Forelimb muscle (tissue), 1 donor: Measurements from ENCODE around the gene INPP4A. TPM values are rescaled to one million over a fixed set of nuclear protein-coding genes. Genes with fewer than 3 reads are reported as not detected.

Experiments used
- DNase-seq: peaks from one replicate; pipeline ENCODE4 v3.0.0-alpha.2; 2013; ENCODE audit warnings: low read depth
- polyA plus RNA-seq: library from polyadenylated mRNA; unstranded; fragments of 120-200 nt; gene quantifications from one replicate; pipeline ENCODE4 v1.2.1, GENCODE V29; 2013; ENCODE audit not compliant: insufficient read length

The INPP4A gene
- polyA plus RNA-seq, 1 donor = 11.1 TPM

DNA sequence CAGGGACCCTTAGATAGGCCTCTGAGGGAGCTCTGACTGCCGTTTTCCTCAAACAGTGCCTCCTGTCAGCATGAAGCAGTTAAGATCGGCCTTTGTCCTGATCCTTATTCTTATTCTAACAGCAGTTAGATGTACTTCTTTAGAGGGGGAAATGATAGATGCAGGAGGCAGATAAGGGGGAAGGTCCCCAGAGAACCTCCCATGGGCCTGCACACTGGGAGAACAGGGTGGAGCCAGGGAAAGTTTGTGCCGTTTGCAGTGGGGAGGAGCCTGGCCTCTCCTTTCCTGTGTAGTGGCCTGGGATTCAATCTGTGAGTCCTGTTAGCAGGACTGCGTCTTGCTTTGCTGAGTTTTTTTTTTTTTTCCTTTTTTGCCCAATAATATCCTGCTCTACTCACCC, 7.9 kb upstream of the INPP4A start:
- DNase-seq = no peak

DNA sequence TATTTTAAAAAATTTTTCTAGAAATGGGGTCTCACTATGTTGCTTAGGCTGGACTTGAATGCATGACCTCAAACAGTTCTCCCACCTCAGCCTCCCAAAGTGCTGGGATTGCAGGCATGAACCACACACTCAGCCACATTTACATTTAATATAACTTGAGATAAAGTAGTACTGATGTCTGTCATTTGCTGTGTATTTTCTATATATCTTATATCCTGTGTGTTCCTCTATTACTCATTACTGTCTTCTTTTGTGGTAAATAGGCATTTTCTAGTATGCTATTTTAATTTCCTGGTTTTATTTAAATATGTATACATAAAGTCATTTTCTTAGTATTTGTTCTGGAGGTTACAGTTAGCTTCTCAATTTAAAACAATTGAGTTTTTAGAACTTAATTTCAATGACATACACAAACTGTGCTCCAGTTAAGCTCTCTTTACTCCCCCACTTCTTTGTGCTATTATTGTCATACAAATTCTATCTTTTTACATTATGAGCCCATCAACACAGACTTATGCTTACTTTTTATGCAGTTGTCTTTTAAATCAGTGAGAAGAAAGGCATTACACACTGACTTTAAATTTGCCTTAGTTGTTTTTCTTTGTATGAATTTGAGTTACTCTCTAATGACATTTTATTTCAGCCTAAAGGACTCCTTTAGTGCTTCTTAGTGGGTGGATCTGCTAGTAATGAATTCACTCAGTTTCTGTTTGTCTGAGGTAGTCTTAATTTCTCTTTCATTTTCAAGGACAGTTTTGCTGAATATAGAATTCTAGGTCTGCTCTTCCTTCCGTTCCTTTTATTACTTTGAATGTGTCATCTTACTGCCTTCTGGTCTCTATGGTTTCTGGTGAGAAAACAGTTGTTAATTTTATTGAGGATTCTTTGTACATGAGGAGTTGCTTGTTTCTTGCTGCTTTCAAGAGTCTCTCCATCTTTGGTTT, 6.2 kb upstream of the INPP4A start:
- no peak for DNase-seq

DNA sequence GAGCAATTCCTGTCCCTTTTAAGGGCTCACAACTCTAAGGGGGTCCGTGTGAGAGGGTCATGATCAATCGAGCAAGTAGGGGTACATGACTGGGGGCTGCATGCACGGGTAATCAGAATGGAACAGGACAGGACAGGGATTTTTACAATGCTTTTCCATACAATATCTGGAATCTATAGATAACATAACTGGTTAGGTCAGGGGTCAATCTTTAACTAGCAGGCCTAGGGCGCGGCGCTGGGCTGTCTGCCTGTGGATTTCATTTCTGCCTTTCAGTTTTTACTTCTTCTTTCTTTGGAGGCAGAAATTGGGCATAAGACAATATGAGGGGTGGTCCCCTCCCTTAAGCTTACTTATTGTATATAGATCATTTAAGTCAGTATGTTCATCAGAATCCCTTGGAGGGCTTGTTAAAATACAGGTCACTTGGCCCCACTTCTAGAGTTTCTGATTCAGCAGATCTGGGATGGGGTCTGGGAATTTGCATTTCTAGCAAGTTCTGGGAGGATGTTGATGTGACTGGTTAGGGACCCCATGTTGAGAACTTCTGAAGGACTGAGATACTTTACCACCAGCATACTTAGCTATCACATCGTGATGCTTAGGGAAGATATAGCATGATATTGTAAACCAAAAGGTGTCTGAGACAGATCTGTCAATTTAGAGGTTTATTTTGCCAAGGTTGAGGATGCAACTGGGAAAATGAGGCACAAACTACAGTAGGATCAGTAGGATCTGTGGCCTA, 2.8 kb upstream of the INPP4A start:
- DNase-seq = no peak

DNA sequence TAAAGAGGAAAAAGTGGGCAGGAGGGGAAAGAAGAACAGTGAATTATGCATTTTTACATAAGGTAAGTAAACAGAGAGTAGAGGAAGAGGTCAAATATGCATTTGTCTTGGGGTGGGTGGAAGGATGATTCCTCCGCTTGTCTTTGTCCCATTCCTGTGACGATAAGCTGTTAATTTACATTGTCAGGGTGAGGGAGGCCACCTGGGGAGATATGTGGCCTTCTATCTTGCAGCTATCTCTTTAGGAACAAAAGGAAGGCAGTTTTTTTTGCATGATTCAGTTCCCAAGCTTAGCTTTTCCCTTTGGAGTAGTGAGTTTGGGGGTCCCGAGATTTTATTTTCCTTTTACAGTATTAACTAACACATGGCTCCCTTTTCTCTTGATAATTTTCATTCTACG, 2.2 kb upstream of the INPP4A start:
- DNase-seq = no peak

DNA sequence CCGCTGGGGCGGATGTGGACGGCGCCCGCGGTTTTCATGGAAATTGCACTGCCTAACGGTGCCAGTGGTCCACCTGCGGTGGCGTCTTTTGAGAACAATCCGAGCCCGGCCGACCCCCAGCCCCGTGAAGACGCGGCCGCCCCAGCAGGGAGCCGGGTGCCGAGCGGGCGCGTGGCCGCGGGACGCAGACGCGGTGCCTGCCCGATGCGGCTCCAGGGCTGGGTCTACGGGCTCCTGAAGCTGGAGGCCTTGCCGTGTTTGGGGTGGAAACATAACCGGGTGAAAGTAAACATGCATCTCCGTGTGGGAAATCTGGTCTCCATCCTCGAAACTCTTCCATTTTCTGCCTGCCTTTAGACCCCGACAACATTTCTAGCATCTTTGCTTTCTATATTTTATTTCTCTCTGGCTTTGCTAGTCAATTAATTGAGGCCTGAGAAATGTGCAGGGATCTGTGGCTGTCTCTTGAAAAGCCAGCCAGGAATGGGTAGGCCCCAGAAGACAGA, 572 bp downstream of the INPP4A start:
- no peak for DNase-seq

DNA sequence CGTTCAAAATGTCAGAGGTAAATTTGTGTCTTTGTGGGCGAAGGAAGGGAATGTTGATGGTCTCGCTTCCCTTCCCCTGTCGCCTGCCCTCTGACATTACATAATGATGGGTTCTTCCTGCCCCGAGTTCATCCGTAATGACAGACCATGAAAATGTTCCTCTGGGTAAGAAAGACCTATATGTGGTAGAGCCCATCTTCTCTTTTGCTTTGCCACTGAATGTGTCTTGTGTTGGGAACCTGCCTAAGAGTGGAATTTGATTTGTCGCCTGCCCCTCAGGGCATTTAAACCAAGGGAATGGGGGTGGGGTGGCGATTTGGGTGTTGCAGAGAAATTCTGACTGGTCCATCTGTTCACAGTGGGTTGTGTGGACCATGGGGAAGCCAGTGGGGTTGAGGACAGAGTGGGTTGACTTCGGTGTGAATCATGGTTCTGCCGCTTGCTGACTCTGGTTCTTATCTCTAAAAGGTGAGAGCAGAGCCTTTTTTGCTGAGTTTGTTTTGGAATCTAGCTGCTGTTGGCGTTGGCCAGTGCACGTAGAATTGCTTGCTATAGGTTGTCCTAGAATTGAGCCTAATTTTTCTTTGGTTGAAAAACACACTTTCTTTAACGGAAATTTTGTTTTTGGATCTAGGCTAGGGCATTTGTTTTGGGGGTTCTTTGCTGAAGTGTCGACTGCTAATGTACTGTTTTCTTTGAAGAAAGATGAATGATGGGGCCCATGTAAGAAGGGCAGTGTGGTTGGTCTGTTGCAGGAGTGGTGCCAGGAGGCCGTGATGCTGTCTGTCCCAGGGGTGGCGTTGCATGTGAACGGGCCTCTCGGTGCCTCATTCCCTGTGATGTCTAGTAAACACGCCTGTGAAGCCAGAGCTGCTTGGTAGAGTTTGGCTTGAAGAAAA, 1.3 kb downstream of the INPP4A start:
- DNase-seq = no peak

DNA sequence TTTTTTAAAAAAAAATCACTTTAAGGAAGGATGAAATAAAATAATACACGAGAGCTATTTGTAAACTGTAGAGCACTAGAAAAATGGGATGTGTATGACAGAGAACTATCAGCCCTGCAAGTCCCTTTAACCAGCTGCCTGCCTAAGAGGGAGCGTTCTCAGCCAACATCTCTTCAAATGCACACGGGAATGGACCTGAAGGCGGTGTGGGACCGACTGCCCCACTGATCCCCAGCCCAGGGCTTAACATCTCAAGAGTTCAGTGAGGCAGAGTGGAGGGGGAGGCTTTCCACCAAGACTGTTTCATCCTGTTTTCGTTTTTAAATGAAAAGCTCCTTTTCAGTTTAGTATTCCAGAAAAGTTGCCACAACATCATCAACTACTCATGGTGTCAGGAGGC, 2.2 kb downstream of the INPP4A start:
- no peak for DNase-seq

DNA sequence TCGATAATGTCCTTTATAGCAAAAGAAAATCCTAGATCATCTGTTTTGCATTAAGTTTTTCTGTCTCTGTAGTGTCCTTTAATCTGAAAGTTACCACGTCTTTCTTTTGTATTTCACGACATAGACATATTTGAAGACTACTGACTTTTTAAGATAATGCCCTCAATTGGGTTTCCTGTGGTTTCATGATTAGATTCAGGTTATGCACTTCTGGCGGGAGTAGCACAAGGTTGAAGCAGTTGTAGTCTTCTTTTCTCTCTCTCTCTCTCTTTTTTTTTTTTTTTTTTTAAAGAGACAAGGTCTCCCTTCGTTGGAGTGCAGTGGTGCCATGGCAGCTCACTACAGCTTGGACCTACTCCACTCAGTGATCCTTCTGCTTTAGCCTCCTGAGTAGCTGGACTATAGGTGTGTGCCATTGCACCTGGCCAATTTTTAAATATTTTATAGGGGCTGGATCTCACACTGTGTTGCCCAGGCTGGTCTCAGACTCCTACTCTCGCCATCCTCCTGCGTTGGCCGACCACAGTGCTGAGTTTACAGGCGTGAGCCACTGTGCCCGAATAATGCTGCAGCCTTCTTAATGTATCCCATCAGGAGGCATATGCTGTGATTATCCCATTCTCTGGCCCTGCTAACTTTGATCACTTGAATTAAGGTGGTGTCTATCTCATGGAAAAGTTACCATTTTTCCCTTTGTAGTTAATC, 3.9 kb downstream of the INPP4A start:
- no peak for DNase-seq

DNA sequence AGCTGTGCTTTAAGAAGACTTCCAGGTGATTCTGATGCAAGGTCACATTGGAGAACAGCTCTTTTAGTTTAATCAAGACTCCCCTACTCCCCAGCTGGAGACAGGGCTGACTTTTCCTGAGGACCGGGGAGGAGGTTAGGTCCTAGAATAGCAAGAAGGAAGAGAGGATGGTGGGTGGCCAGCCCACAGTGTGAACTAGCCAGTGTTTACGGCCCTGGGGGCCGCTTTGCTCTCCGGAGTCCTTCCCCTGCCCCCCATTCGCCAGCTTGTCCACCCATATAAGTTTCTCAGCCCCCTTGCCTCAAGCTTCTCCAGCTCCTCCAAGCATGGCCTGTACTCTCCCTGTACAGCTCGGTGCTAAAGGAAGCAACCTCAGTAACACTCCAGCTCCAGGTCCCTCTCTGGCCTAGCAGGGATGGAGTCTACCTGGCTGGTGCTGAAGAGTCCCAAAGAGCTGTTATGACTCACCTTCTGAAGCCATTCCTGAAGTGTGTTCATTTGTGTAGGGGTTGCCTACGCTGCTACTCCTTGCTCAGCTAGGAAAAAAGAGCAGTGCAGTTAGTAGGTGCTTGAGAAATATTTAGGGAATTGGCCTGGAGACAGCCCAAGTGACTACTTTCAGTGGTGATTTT, 7.9 kb downstream of the INPP4A start:
- DNase-seq = no peak

DNA sequence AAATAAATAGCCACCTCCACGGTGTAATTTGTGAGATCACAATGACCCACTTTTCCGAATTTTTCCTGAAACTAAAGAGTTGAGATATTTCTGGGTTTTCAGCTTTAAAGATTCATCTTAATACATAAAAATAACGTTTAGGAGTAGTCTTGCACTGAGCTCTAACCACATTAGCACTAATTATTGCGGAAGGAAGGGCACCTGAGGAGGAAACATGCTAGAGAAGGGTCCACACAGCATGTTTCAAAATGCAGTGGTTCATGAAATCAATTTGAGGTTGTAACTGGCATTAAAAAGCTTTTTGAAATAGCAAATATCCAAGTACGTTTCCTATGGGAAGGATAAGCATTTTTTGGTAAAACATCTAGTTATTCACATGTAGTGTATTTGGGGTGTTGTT, 8.4 kb downstream of the INPP4A start:
- DNase-seq = no peak

DNA sequence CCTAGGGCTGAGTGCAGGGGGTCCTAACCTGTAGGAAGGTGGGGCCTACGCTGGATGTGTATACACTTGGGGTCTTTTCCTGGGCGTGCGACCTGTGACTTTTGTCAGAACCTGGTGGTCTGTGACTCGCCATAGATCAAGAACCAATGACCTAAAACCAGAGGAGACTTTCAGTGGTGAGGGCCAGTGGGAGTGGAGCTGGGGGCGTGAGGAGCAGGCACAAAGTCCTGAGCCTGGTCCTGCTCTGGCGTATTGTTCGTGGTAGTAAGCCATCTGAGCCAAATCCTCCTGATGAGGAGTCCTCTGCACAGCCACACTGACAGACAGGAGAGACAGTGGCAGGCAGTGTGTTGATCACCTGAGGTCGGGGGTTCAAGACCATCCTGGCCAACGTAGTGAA, 8.9 kb downstream of the INPP4A start:
- no peak for DNase-seq

DNA sequence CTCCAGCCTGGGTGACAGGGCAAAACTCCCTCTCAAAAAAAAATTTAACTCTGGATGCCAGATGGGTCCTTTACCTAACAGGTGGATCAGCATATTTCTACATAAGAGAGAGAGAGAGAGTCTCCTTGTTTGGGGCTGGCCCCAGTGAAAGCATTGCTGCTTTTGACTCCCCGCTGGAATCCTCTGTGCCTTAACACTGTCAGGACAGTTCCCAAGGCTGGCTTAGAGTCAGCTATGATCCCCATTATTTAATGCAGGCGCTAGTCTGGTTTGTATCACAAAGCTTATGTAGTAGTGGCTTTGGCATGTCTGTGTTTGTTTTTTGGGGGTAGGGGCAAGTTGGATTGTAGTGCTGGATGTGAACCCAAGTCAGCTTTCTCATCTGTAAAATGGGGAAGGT, 9.4 kb downstream of the INPP4A start:
- DNase-seq = no peak

DNA sequence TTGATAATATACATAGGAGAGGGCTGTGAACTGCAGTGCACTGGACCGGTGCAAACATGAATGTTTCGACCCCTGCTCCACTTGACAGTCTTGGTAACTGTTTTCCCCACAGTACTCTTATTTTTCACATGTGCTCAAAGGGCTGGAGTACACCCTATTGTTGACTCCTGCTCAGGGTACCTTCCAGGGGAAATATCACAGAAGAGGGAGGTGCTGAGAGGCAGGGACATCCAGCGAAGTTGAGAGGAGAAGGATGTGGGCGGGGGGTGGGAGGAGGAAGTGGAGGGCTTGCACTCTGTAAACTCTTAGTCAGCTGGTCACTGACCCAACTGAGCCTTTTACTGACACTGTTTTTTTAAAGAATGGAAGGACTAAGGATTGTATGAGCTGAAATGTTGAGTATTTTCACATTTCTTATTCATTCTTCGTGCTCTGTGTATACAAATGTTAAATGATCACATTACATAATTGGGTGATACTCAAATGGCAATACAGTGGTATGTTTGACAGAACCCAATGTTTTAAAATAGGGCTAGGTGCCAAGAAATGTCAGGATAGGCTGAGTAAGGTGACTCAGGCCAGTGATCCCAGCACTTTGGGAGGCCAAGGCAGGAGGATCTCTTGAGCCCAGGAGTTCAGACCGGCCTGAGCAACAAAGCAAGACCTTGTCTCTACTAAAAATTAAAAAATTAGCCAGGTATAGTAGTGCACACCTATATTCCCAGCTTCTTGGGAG, 10.0 kb downstream of the INPP4A start:
- DNase-seq = no peak

DNA sequence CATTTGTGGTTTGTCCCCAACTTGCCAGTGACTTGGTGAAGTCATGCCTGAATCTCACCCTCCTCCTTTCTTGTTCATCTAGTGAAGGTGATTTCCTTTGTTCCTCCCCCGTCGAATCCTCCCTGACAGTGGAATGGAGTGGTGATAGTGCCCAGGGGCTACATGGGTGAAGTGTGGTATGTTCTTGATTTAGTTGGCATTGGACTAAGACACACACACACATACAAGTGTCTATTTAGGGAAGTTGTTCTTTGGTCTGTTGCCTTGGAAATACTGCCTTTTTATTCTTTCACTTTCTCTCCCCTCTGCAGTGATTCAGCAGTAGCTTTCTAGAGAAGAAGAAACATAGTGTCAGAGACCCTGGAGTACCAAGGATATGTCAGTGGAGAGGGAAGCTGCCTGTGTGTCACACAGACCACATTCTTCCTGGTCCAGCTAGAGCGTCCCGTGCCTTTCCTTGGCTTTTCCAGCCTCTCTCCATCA, 10.9 kb downstream of the INPP4A start:
- no peak for DNase-seq

DNA sequence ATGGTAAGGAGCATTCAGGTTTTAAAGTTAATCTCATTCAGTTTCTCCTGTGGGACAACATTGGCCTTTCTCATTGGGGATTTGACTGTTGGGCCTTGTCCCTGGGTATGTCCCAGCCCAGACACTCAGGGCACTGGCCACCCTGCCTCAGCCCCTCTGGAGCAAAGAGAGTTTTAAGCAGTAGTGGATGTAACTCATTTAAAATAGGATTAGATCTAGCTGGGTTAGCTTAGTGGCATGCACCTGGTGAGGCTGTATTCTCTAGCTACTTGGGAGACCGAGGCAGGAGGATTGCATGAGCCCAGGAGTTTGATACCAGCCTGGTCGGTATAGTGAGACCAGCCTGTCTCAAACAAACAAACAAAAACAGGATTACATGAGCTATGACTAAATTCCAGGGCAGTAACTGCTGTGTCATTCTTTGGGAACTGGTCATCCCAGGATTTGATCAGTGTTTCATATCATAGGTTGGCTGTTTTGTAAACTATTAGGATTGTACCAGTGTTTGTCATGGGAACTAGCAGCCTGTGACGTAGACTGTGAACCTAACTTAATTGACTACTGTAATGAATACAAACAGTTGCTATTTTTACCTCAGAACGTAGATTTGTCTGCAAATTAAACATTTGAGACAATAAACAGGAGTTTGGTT, 12.5 kb downstream of the INPP4A start:
- DNase-seq = no peak

DNA sequence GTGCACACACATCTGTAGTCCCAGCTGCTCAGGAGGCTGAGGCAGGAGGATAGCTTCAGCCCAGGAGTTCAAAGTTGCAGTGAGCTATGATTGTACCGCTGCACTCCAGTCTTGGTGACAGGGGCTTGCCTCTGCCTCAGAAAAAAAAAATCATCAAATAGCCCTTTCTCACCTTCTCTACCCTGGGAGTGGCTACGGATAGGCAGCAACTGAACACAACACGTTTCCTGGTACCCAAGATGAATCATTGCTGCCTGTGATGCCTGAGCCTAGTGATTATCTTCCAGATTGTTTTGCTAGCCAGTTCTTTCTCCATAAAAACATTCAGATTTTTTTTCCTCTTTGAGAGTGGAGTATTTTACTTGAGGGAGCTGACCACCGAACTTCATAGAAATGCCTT, 13.5 kb downstream of the INPP4A start:
- no peak for DNase-seq

DNA sequence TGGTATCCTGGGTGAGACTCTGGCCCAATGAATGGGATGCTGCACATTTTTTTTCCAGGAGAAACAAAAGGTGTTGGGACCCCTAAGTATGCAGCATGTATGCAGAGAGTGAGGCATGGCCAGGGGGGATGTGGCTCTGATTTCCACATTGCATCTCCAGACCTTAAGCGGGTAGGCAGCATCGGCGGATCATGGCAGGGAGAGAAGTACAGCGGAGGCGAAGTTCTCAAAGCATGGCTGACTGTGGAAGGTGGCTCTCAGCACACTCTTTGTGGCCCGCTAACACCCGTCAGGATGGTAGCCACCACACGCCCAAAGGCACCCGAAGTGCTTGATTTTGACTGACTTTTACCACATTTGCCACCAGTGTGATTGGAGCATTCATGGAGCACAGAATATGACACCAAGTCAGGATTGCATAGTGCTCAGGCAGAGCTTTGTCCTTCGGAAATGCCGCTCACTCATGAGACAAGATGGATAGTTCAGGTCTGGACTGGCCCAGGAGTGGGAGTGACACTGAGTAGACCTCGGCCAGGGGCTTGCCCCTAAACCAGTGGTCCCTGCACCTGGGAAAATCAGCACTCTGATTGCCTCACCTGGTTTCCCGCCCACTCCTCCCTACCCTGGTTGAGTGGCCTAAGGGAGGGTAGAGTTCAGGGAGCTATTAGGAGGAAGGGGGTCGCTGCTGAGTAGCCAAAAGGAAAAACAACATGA, 14.2 kb downstream of the INPP4A start:
- DNase-seq = no peak

DNA sequence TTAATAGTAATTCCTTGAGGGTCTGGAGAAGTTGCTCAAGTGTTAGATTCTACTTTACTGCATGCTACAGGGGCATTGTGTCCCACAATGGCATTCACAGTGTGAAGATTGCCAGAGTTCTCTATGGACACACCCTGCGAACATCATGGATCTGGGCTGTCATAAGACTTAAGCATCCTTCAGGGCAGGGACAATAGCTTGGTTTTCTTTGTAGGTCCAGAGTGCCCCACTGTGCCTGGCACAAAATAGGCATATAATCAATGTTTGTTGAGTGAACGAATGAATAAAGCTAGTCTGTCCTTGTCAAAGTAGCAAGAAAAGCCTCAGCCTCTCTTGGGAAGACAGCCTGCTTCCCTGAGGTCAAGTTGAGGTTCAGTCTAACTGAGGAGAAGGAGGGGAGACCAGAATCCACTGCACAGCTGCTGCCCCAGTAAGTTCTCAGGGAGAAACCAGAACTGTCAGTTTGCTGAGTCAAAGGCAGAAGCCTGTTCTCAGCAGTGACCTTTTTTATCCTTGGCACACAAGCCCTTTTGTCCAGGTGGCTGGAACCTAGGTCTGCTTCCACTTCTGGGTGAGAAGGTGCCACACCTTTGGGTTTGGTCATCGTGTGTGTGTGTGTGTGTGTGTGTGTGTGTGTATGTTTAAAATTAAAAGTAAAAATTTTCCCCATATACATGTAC, 15.0 kb downstream of the INPP4A start:
- no peak for DNase-seq
